ENCODE data around the gene PLTP.

- TF ChIP-seq, protein P1, sequence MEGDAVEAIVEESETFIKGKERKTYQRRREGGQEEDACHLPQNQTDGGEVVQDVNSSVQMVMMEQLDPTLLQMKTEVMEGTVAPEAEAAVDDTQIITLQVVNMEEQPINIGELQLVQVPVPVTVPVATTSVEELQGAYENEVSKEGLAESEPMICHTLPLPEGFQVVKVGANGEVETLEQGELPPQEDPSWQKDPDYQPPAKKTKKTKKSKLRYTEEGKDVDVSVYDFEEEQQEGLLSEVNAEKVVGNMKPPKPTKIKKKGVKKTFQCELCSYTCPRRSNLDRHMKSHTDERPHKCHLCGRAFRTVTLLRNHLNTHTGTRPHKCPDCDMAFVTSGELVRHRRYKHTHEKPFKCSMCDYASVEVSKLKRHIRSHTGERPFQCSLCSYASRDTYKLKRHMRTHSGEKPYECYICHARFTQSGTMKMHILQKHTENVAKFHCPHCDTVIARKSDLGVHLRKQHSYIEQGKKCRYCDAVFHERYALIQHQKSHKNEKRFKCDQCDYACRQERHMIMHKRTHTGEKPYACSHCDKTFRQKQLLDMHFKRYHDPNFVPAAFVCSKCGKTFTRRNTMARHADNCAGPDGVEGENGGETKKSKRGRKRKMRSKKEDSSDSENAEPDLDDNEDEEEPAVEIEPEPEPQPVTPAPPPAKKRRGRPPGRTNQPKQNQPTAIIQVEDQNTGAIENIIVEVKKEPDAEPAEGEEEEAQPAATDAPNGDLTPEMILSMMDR (IDR thresholded peaks at IDR 0.05; ENCODE audit: insufficient read depth, low read depth, low read length): no peak
- TF ChIP-seq EZH2 (IDR thresholded peaks at IDR 0.05; ENCODE audit: insufficient read depth, low read length): no peak
Measured at GRCh38 chr20:45905505-45906079, 6.4 kb downstream of the PLTP start.

Data from astrocyte (in vitro differentiated cells and primary cell).